Measurements from ENCODE around the gene CDH13. TPM values are rescaled to one million over a fixed set of nuclear protein-coding genes. Genes with fewer than 3 reads are reported as not detected.

CDH13 gene
- total RNA-seq, 2 experiments from 2014 or later = not detected

GRCh38 chr16:83802135-83802534, 1175.4 kb downstream of the CDH13 start:
- TF ChIP-seq CTCF (conservative IDR thresholded peaks at IDR 0.05; ENCODE audit: low read length) = no peak
- no peak for TF ChIP-seq EZH2phosphoT487 (IDR thresholded peaks at IDR 0.05; ENCODE audit: borderline replicate concordance, low read depth, low read length)
- no peaks in the 10 kb centered on the region for H4K20me1 ChIP-seq (ENCODE audit: insufficient read depth, low read length)
- POLR2A ChIA-PET = no interaction called here
- H2AFZ ChIP-seq (ENCODE audit: low read length) = no peak overlapping the region
- no peaks in the 10 kb centered on the region for H3K9me3 ChIP-seq (ENCODE audit: low read length)
- H3K4me1 ChIP-seq (ENCODE audit: insufficient read depth, low read length, poor library complexity, severe bottlenecking) = peaks cover 12% of the 10 kb centered on the region
- no peaks in the 10 kb centered on the region for H3K79me2 ChIP-seq (ENCODE audit: insufficient read depth, low read depth, low read length)
- CTCF ChIA-PET (ENCODE audit: unreplicated experiment) = no interaction called here
- BruUV-seq (replicated peaks) = no TSS peak
- H3K27ac ChIP-seq (ENCODE audit: low read depth, low read length, poor library complexity, severe bottlenecking) = no peak overlapping the region
- no peak for DNase-seq (ENCODE audit: low spot score)
- H3K4me3 ChIP-seq (ENCODE audit: low read depth, low read length, poor library complexity, severe bottlenecking) = no peak overlapping the region
- H3K9me2 ChIP-seq (ENCODE audit: insufficient read depth, low read length) = no peaks in the 10 kb centered on the region
- intact Hi-C loops (cut with micrococcal nuclease; ENCODE audit: unreplicated experiment) = loop anchor here (10.0 kb wide), 1 partner anchor 213 kb away; no protein-coding TSS in a partner anchor
- H3K4me2 ChIP-seq (ENCODE audit: low read length) = no peak overlapping the region
- H3K36me3 ChIP-seq (ENCODE audit: insufficient read depth, low read length) = no peaks in the 10 kb centered on the region

- POLR2A ChIA-PET = no interaction called here
- Histone ChIP-seq H3K4me1 (ENCODE audit: insufficient read depth, low read length, poor library complexity, severe bottlenecking) (peaks cover 17% of the 10 kb centered on the region), H3K9me2 (ENCODE audit: insufficient read depth, low read length) (no peaks in the 10 kb centered on the region), H3K27ac (ENCODE audit: low read depth, low read length, poor library complexity, severe bottlenecking) (no peak overlapping the region), H3K4me3 (ENCODE audit: low read depth, low read length, poor library complexity, severe bottlenecking) (no peak overlapping the region), H3K36me3 (ENCODE audit: insufficient read depth, low read length) (no peaks in the 10 kb centered on the region), H3K4me2 (ENCODE audit: low read length) (no peak overlapping the region), H2AFZ (ENCODE audit: low read length) (no peak overlapping the region), H3K9me3 (ENCODE audit: low read length) (no peaks in the 10 kb centered on the region), H4K20me1 (ENCODE audit: insufficient read depth, low read length) (no peaks in the 10 kb centered on the region), H3K79me2 (ENCODE audit: insufficient read depth, low read depth, low read length) (no peaks in the 10 kb centered on the region)
- BruUV-seq (replicated peaks) = no TSS peak
- TF ChIP-seq EZH2phosphoT487 (IDR thresholded peaks at IDR 0.05; ENCODE audit: borderline replicate concordance, low read depth, low read length) (no peak), CTCF (conservative IDR thresholded peaks at IDR 0.05; ENCODE audit: low read length) (no peak)
- intact Hi-C loops (cut with micrococcal nuclease; ENCODE audit: unreplicated experiment) = loop anchor here (10.0 kb wide), 1 partner anchor 212 kb away; no protein-coding TSS in a partner anchor
- no peak for DNase-seq (ENCODE audit: low spot score)
- CTCF ChIA-PET (ENCODE audit: unreplicated experiment) = no interaction called here
These were observed 1175.9 kb downstream of the CDH13 start for GRCh38 chr16:83802554-83803205.

GRCh38 chr16:83803811-83804210, 1177.0 kb downstream of the CDH13 start:
- Histone ChIP-seq H3K79me2 (ENCODE audit: insufficient read depth, low read depth, low read length) (peaks cover 9% of the 10 kb centered on the region), H3K9me3 (ENCODE audit: low read length) (no peaks in the 10 kb centered on the region), H3K4me2 (ENCODE audit: low read length) (no peak overlapping the region), H3K36me3 (ENCODE audit: insufficient read depth, low read length) (no peaks in the 10 kb centered on the region), H3K4me3 (ENCODE audit: low read depth, low read length, poor library complexity, severe bottlenecking) (no peak overlapping the region), H3K4me1 (ENCODE audit: insufficient read depth, low read length, poor library complexity, severe bottlenecking) (peaks cover 18% of the 10 kb centered on the region), H2AFZ (ENCODE audit: low read length) (no peak overlapping the region), H3K27ac (ENCODE audit: low read depth, low read length, poor library complexity, severe bottlenecking) (no peak overlapping the region), H4K20me1 (ENCODE audit: insufficient read depth, low read length) (peaks cover 4% of the 10 kb centered on the region; the same call in 1 of the 2 replicates), H3K9me2 (ENCODE audit: insufficient read depth, low read length) (no peaks in the 10 kb centered on the region)
- TF ChIP-seq CTCF (conservative IDR thresholded peaks at IDR 0.05; ENCODE audit: low read length) (no peak), EZH2phosphoT487 (IDR thresholded peaks at IDR 0.05; ENCODE audit: borderline replicate concordance, low read depth, low read length) (no peak)
- DNase-seq (ENCODE audit: low spot score) = no peak
- ChIA-PET CTCF (ENCODE audit: unreplicated experiment) (no interaction called here), POLR2A (no interaction called here)
- intact Hi-C loops (cut with micrococcal nuclease; ENCODE audit: unreplicated experiment) = loop anchor here (10.0 kb wide), 1 partner anchor 211 kb away; no protein-coding TSS in a partner anchor
- BruUV-seq (replicated peaks) = no TSS peak

All from OCI-LY7 (cell line).